ENCODE results near the gene EIF4G1. TPM values are rescaled to one million over a fixed set of nuclear protein-coding genes. Genes with fewer than 3 reads are reported as not detected.

EIF4G1 gene
- total RNA-seq, 4 donors from 2014 or later = 173 to 248 (median 192) TPM

GRCh38 chr3:184357248-184358123 is 43.1 kb downstream of the EIF4G1 start:
- 87 to 89% methylated on average over 7 to 24 of the region's 24 CpGs for WGBS, 2 donors
- no peak for DNase-seq (ENCODE audit: low spot score in 2 of 2)
- Histone ChIP-seq H3K27ac (peak overlapping the region in 2 of 4 donors; percentile 92 to 100), H3K4me1 (peaks cover 0 to 65% (median 17%) of the 10 kb centered on the region in 4 donors), H3K9me3 (no peaks in the 10 kb centered on the region), H3K36me3 (peaks cover 0 to 60% (median 0%) of the 10 kb centered on the region in 3 donors), H3K27me3 (no peaks in the 10 kb centered on the region), H3K4me3 (no peak overlapping the region)
- no peak for TF ChIP-seq POLR2A (IDR thresholded peaks at IDR 0.05)
- no peak for TF ChIP-seq CTCF (IDR thresholded peaks at IDR 0.05)
- no peak for TF ChIP-seq EP300 (IDR thresholded peaks at IDR 0.05)

- Histone ChIP-seq H3K4me3 (peak overlapping the region in 1 of 4 donors; percentile 65), H3K9me3 (no peaks in the 10 kb centered on the region), H3K27ac (peak overlapping the region in 2 of 4 donors; percentile 92 to 100), H3K36me3 (peaks cover 0 to 53% (median 0%) of the 10 kb centered on the region in 3 donors), H3K4me1 (peaks cover 0 to 60% (median 16%) of the 10 kb centered on the region in 4 donors), H3K27me3 (no peaks in the 10 kb centered on the region)
- DNase-seq (ENCODE audit: low spot score in 2 of 2) = no peak
- TF ChIP-seq CTCF (IDR thresholded peaks at IDR 0.05) = no peak
- TF ChIP-seq POLR2A (IDR thresholded peaks at IDR 0.05) = no peak
- TF ChIP-seq EP300 (IDR thresholded peaks at IDR 0.05) = no peak
- WGBS, 2 donors = 85 to 93% methylated on average over 12 of the region's 12 CpGs
Observed at GRCh38 chr3:184358124-184358767, 43.8 kb downstream of the EIF4G1 start.

GRCh38 chr3:184358921-184359350 is 44.5 kb downstream of the EIF4G1 start:
- Histone ChIP-seq H3K36me3 (peaks cover 0 to 46% (median 0%) of the 10 kb centered on the region in 3 donors), H3K4me1 (peaks cover 0 to 66% (median 21%) of the 10 kb centered on the region in 4 donors), H3K27me3 (no peaks in the 10 kb centered on the region), H3K9me3 (no peaks in the 10 kb centered on the region), H3K27ac (peak overlapping the region in 3 of 4 donors; percentile 21 to 100 (median 92)), H3K4me3 (peak overlapping the region in 1 of 4 donors; percentile 65)
- DNase-seq (ENCODE audit: low spot score in 2 of 2) = no peak
- TF ChIP-seq EP300 (IDR thresholded peaks at IDR 0.05) (peak in 1 of 2 donors; percentile 54), POLR2A (IDR thresholded peaks at IDR 0.05) (no peak), CTCF (IDR thresholded peaks at IDR 0.05) (no peak)
- WGBS, 2 donors = 52 to 54% methylated on average over 14 of the region's 14 CpGs

GRCh38 chr3:184359610-184360009 is 45.2 kb downstream of the EIF4G1 start:
- no peak for DNase-seq (ENCODE audit: low spot score in 2 of 2)
- no peaks in the 10 kb centered on the region for H3K9me3 ChIP-seq
- H3K4me1 ChIP-seq = peaks cover 0 to 69% (median 25%) of the 10 kb centered on the region in 4 donors
- H3K27me3 ChIP-seq = no peaks in the 10 kb centered on the region
- H3K27ac ChIP-seq = peak overlapping the region; percentile 57 to 100 (median 94)
- H3K36me3 ChIP-seq = peaks cover 0 to 44% (median 0%) of the 10 kb centered on the region in 3 donors
- H3K4me3 ChIP-seq = peak overlapping the region; percentile 65 to 98 (median 93)
- 38 to 50% methylated on average over 8 to 9 of the region's 9 CpGs for WGBS, 2 donors
- TF ChIP-seq CTCF (IDR thresholded peaks at IDR 0.05) (no peak), EP300 (IDR thresholded peaks at IDR 0.05) (no peak), POLR2A (IDR thresholded peaks at IDR 0.05) (no peak)
